HepG2 (cell line): ENCODE results near the gene NR2F1. TPM values are rescaled to one million over a fixed set of nuclear protein-coding genes. Genes with fewer than 3 reads are reported as not detected.

Experiments used
- CBX1 ChIP-seq: IDR thresholded peaks from one replicate; pipeline ENCODE4 v1.6.1; 2016; ENCODE audit warnings: antibody characterized with exemption, low read depth
- DR1 ChIP-seq: sonication (generic); formaldehyde crosslinking; IDR thresholded peaks from 2 replicates; pipeline ENCODE4 v1.8.0; 2021; ENCODE audit warnings: mild to moderate bottlenecking, missing genetic modification reagents, inconsistent platforms
- GATA4 ChIP-seq: sonication (generic); IDR thresholded peaks from 2 replicates; pipeline ENCODE4 v1.6.1; 2016; ENCODE audit warnings: antibody characterized with exemption, low read depth, borderline replicate concordance
- HIVEP1 ChIP-seq: sonication (generic); formaldehyde crosslinking; IDR thresholded peaks from 2 replicates; pipeline ENCODE4 v1.4.0; 2020; ENCODE audit warnings: mild to moderate bottlenecking, missing genetic modification reagents
- KLF9 ChIP-seq: IDR thresholded peaks from 2 replicates; pipeline ENCODE4 v1.6.1; 2016; ENCODE audit warnings: low read depth
- NFE2 ChIP-seq: sonication (generic); formaldehyde crosslinking; IDR thresholded peaks from 2 replicates; pipeline ENCODE4 v1.4.0; 2020; ENCODE audit warnings: missing genetic modification reagents
- SMAD9 ChIP-seq: sonication (generic); formaldehyde crosslinking; IDR thresholded peaks from 2 replicates; pipeline ENCODE4 v1.5.1; 2020; ENCODE audit warnings: mild to moderate bottlenecking, missing genetic modification reagents
- TGIF2 ChIP-seq: IDR thresholded peaks from 2 replicates; pipeline ENCODE4 v1.6.1; 2016; ENCODE audit warnings: control low read depth, missing compliant biosample characterization
- ZNF10 ChIP-seq: sonication (generic); formaldehyde crosslinking; IDR thresholded peaks from 2 replicates; pipeline ENCODE4 v1.4.0; 2020; ENCODE audit warnings: mild to moderate bottlenecking, low read depth, missing genetic modification reagents, borderline replicate concordance
- ZNF33B ChIP-seq: sonication (generic); formaldehyde crosslinking; IDR thresholded peaks from 2 replicates; pipeline ENCODE4 v1.5.1; 2020; ENCODE audit warnings: mild to moderate bottlenecking, missing genetic modification reagents
- ZNF343 ChIP-seq: sonication (generic); formaldehyde crosslinking; IDR thresholded peaks from 2 replicates; pipeline ENCODE4 v1.4.0; 2020; ENCODE audit warnings: mild to moderate bottlenecking, missing genetic modification reagents
- ZNF562 ChIP-seq: sonication (generic); formaldehyde crosslinking; IDR thresholded peaks from 2 replicates; pipeline ENCODE4 v1.8.0; 2022; ENCODE audit warnings: missing genetic modification reagents, borderline replicate concordance
- ZNF777 ChIP-seq: sonication (generic); formaldehyde crosslinking; IDR thresholded peaks from 2 replicates; pipeline ENCODE4 v1.4.0; 2020; ENCODE audit warnings: missing genetic modification reagents
- ZNF83 ChIP-seq: sonication (generic); formaldehyde crosslinking; IDR thresholded peaks from 2 replicates; pipeline ENCODE4 v1.4.0; 2020; ENCODE audit warnings: missing genetic modification reagents, mild to moderate bottlenecking, borderline replicate concordance
- polyA plus RNA-seq, 8 experiments: library from polyadenylated mRNA; depleted of rRNA in 3 of 8; stranded (reverse) in 7 of 8; unstranded in 1 of 8; fragments of >200 nt; fragmentation: Illumina TruSeq in 4 of 8; extraction: Trizol in 4 of 8; gene quantifications; 2 replicates each; pipeline versions ENCODE4 v1.2.1 to v1.2.3, GENCODE V29; 2011 to 2016; ENCODE audit warnings: low read depth in 4 of 8, missing spikeins in 1 of 8, mixed read lengths in 1 of 8; ENCODE audit not compliant: insufficient read depth in 1 of 8
- total RNA-seq, 5 experiments: library from RNA; depleted of rRNA; stranded (reverse); fragments of >200 nt; fragmentation: Illumina TruSeq; extraction: Trizol; gene quantifications; 2 replicates each; pipeline ENCODE4 v1.2.3, GENCODE V29; 2016; ENCODE audit warnings: low read depth in 1 of 5
- TF ChIP-seq, protein P1 (sequence below): sonication (generic); formaldehyde crosslinking; conservative IDR thresholded peaks from 2 replicates; pipeline ENCODE4 v1.8.1; 2023; ENCODE audit warnings: missing genetic modification reagents
- TF ChIP-seq, protein P2 (sequence below), 2 experiments: sonication (generic) in 1 of 2; formaldehyde crosslinking in 1 of 2; IDR thresholded peaks; 2 replicates each; pipeline versions ENCODE4 v1.4.0 to v1.6.1; 2018 to 2020; ENCODE audit warnings: missing genetic modification reagents in 2 of 2, borderline replicate concordance in 1 of 2, low read depth in 1 of 2, mild to moderate bottlenecking in 1 of 2, missing biosample characterization in 1 of 2
- TF ChIP-seq, protein P3 (sequence below): sonication (generic); formaldehyde crosslinking; conservative IDR thresholded peaks from 2 replicates; pipeline ENCODE4 v1.4.0; 2020; ENCODE audit warnings: missing genetic modification reagents
- TF ChIP-seq, protein P4 (sequence below): sonication (generic); formaldehyde crosslinking; conservative IDR thresholded peaks from 2 replicates; pipeline ENCODE4 v1.5.0; 2020; ENCODE audit warnings: missing genetic modification reagents
- TF ChIP-seq, protein P5 (sequence below): sonication (generic); formaldehyde crosslinking; IDR thresholded peaks from 2 replicates; pipeline ENCODE4 v1.4.0; 2020; ENCODE audit warnings: missing genetic modification reagents

NR2F1 gene
- total and polyA plus RNA-seq, 2 of the 13 experiments (the other 11 are each of a cell fraction or from before 2014, with no cell fraction given): 17.1 to 59.7 TPM

GRCh38 chr5:93582677-93583438, at the start of gene NR2F1 (continued):
- TF ChIP-seq ZNF10 (CRISPR knock-in tag): no peak
- no peak for TF ChIP-seq ZNF33B (CRISPR knock-in tag)
- TF ChIP-seq DR1 (CRISPR knock-in tag): peak; percentile 50; the same call in 1 of the 2 replicates
- no peak for TF ChIP-seq SMAD9 (CRISPR knock-in tag)
- TF ChIP-seq ZNF562 (CRISPR knock-in tag): no peak
- no peak for TF ChIP-seq KLF9 (CRISPR knock-in tag)
- TF ChIP-seq, protein P1, sequence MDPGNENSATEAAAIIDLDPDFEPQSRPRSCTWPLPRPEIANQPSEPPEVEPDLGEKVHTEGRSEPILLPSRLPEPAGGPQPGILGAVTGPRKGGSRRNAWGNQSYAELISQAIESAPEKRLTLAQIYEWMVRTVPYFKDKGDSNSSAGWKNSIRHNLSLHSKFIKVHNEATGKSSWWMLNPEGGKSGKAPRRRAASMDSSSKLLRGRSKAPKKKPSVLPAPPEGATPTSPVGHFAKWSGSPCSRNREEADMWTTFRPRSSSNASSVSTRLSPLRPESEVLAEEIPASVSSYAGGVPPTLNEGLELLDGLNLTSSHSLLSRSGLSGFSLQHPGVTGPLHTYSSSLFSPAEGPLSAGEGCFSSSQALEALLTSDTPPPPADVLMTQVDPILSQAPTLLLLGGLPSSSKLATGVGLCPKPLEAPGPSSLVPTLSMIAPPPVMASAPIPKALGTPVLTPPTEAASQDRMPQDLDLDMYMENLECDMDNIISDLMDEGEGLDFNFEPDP (CRISPR knock-in tag): no peak
- TF ChIP-seq, protein P2, sequence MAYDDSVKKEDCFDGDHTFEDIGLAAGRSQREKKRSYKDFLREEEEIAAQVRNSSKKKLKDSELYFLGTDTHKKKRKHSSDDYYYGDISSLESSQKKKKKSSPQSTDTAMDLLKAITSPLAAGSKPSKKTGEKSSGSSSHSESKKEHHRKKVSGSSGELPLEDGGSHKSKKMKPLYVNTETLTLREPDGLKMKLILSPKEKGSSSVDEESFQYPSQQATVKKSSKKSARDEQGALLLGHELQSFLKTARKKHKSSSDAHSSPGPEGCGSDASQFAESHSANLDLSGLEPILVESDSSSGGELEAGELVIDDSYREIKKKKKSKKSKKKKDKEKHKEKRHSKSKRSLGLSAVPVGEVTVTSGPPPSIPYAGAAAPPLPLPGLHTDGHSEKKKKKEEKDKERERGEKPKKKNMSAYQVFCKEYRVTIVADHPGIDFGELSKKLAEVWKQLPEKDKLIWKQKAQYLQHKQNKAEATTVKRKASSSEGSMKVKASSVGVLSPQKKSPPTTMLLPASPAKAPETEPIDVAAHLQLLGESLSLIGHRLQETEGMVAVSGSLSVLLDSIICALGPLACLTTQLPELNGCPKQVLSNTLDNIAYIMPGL (CRISPR knock-in tag; IDR thresholded peaks at IDR 0.05; ENCODE audit: borderline replicate concordance in 1 of 2, low read depth in 1 of 2): peak; percentile 35 to 41; a peak in 2 of 4 replicates
- no peak for TF ChIP-seq NFE2 (CRISPR knock-in tag)
- TF ChIP-seq, protein P3, sequence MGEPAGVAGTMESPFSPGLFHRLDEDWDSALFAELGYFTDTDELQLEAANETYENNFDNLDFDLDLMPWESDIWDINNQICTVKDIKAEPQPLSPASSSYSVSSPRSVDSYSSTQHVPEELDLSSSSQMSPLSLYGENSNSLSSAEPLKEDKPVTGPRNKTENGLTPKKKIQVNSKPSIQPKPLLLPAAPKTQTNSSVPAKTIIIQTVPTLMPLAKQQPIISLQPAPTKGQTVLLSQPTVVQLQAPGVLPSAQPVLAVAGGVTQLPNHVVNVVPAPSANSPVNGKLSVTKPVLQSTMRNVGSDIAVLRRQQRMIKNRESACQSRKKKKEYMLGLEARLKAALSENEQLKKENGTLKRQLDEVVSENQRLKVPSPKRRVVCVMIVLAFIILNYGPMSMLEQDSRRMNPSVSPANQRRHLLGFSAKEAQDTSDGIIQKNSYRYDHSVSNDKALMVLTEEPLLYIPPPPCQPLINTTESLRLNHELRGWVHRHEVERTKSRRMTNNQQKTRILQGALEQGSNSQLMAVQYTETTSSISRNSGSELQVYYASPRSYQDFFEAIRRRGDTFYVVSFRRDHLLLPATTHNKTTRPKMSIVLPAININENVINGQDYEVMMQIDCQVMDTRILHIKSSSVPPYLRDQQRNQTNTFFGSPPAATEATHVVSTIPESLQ (CRISPR knock-in tag): no peak
- TF ChIP-seq HIVEP1 (CRISPR knock-in tag): no peak
- no peak for TF ChIP-seq GATA4
- TF ChIP-seq TGIF2 (CRISPR knock-in tag): no peak; the same call in 1 of the 2 replicates
- TF ChIP-seq, protein P4, sequence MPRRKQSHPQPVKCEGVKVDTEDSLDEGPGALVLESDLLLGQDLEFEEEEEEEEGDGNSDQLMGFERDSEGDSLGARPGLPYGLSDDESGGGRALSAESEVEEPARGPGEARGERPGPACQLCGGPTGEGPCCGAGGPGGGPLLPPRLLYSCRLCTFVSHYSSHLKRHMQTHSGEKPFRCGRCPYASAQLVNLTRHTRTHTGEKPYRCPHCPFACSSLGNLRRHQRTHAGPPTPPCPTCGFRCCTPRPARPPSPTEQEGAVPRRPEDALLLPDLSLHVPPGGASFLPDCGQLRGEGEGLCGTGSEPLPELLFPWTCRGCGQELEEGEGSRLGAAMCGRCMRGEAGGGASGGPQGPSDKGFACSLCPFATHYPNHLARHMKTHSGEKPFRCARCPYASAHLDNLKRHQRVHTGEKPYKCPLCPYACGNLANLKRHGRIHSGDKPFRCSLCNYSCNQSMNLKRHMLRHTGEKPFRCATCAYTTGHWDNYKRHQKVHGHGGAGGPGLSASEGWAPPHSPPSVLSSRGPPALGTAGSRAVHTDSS: no peak
- no peak for TF ChIP-seq ZNF777 (CRISPR knock-in tag)
- no peak for TF ChIP-seq ZNF83 (CRISPR knock-in tag)
- TF ChIP-seq ZNF343 (CRISPR knock-in tag): 0 out of 2 replicates have a peak, but pooled peaks have one; percentile 32
- TF ChIP-seq, protein P5, sequence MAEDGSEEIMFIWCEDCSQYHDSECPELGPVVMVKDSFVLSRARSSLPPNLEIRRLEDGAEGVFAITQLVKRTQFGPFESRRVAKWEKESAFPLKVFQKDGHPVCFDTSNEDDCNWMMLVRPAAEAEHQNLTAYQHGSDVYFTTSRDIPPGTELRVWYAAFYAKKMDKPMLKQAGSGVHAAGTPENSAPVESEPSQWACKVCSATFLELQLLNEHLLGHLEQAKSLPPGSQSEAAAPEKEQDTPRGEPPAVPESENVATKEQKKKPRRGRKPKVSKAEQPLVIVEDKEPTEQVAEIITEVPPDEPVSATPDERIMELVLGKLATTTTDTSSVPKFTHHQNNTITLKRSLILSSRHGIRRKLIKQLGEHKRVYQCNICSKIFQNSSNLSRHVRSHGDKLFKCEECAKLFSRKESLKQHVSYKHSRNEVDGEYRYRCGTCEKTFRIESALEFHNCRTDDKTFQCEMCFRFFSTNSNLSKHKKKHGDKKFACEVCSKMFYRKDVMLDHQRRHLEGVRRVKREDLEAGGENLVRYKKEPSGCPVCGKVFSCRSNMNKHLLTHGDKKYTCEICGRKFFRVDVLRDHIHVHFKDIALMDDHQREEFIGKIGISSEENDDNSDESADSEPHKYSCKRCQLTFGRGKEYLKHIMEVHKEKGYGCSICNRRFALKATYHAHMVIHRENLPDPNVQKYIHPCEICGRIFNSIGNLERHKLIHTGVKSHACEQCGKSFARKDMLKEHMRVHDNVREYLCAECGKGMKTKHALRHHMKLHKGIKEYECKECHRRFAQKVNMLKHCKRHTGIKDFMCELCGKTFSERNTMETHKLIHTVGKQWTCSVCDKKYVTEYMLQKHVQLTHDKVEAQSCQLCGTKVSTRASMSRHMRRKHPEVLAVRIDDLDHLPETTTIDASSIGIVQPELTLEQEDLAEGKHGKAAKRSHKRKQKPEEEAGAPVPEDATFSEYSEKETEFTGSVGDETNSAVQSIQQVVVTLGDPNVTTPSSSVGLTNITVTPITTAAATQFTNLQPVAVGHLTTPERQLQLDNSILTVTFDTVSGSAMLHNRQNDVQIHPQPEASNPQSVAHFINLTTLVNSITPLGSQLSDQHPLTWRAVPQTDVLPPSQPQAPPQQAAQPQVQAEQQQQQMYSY (CRISPR knock-in tag): no peak
- TF ChIP-seq CBX1: peak; percentile 14
